Measurements from ENCODE around the gene SLBP.

Gene SLBP

GRCh38 chr4:1726146-1726934 lies 14.2 kb upstream of the SLBP start:
- DNase-seq: peak; percentile 30 to 65

- no peak for DNase-seq
These were observed 13.4 kb upstream of the SLBP start for GRCh38 chr4:1725521-1725920.

GRCh38 chr4:1723131-1723801 lies 11.1 kb upstream of the SLBP start:
- no peak for DNase-seq

GRCh38 chr4:1722551-1723118 lies 10.5 kb upstream of the SLBP start:
- no peak for DNase-seq

- DNase-seq: no peak
These were observed 9.8 kb upstream of the SLBP start for GRCh38 chr4:1721666-1722550.

GRCh38 chr4:1721003-1721665 lies 9.0 kb upstream of the SLBP start, which contains the start of the genes TACC3 and TMEM129:
Gene TACC3, plus strand, starts transcription at chr4:1721521. Its CDS starts 1,901 bp downstream, at chr4:1723422.
Gene TMEM129, minus strand, starts transcription at chr4:1721323. Its CDS starts 486 bp downstream, at chr4:1720837.
- peak; percentile 59 to 86 for DNase-seq

- no peak for DNase-seq
These were observed 8.3 kb upstream of the SLBP start for GRCh38 chr4:1720163-1720983.

- DNase-seq: no peak
These were observed 6.2 kb upstream of the SLBP start for GRCh38 chr4:1718095-1718850.

GRCh38 chr4:1717129-1718094 lies 5.3 kb upstream of the SLBP start:
- DNase-seq: no peak

- DNase-seq: no peak
These were observed 4.2 kb upstream of the SLBP start for GRCh38 chr4:1716065-1716945.

GRCh38 chr4:1715002-1715758 lies 3.1 kb upstream of the SLBP start:
- no peak for DNase-seq

- DNase-seq: no peak
These were observed 2.3 kb upstream of the SLBP start for GRCh38 chr4:1714303-1715001.

GRCh38 chr4:1713003-1713851 lies 1.1 kb upstream of the SLBP start:
- DNase-seq: no peak

GRCh38 chr4:1711571-1712215 lies 426 bp downstream of the SLBP start:
- no peak for DNase-seq

GRCh38 chr4:1711055-1711570 lies 1.0 kb downstream of the SLBP start:
- no peak for DNase-seq

Data from NCI-H446 (cell line).